GM12801 (cell line): Measurements from ENCODE around the gene SKI.

Experiments used
- TF ChIP-seq, protein P1 (sequence below): IDR thresholded peaks from one replicate; pipeline ENCODE4 v1.5.1; 2011; ENCODE audit warnings: control low read depth; ENCODE audit not compliant: insufficient read length; ENCODE audit errors: extremely low read depth

The SKI gene

GRCh38 chr1:2228157-2228594 lies at the start of gene SKI:
Gene SKI (plus strand): TSS chr1:2228319. CDS start chr1:2228767, 448 bp downstream.
- TF ChIP-seq, protein P1, sequence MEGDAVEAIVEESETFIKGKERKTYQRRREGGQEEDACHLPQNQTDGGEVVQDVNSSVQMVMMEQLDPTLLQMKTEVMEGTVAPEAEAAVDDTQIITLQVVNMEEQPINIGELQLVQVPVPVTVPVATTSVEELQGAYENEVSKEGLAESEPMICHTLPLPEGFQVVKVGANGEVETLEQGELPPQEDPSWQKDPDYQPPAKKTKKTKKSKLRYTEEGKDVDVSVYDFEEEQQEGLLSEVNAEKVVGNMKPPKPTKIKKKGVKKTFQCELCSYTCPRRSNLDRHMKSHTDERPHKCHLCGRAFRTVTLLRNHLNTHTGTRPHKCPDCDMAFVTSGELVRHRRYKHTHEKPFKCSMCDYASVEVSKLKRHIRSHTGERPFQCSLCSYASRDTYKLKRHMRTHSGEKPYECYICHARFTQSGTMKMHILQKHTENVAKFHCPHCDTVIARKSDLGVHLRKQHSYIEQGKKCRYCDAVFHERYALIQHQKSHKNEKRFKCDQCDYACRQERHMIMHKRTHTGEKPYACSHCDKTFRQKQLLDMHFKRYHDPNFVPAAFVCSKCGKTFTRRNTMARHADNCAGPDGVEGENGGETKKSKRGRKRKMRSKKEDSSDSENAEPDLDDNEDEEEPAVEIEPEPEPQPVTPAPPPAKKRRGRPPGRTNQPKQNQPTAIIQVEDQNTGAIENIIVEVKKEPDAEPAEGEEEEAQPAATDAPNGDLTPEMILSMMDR, result no peak

- TF ChIP-seq, protein P1, result no peak
These were observed 49.2 kb upstream of the SKI start for GRCh38 chr1:2178875-2179274.

DNA sequence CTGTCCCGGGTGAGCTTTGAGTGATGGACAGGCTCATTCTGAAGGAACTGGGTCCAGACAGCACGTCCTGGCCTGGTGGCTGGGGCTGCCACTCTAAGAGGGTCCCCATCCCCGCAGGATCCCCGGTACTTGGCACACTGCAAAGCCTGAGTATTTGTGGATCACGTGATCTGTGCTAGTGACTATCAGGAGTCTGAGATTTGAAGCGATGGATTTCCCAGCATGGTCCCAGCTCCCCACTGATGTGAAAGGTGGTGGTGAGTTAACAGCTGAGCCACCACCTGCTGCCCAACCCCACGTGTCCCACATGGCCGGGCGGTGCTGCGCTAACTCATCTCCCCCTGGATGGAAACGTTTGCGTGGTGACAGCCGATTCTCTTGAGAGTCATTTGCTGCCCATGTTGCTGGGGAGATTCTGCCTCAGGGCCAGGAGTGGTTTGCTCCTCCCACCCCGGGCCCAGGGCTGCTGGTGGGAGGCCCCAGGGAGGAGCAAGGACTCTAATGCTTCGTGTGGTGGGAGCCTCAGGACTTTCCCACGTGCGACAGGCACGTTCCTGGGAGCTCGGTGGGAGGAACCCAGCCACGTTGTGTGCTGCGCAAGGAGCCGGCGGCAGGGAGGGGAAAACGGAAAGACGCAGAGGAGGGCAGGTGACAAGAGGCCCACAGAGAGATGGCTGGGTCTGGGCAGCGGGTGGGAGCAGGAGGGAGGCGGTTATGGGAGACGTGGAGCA lies 48.7 kb upstream of the SKI start:
- TF ChIP-seq, protein P1, result no peak

- TF ChIP-seq, protein P1, result no peak
These were observed 47.5 kb upstream of the SKI start for GRCh38 chr1:2180297-2181245.

GRCh38 chr1:2181271-2181670 lies 46.8 kb upstream of the SKI start:
- TF ChIP-seq, protein P1, result no peak

DNA sequence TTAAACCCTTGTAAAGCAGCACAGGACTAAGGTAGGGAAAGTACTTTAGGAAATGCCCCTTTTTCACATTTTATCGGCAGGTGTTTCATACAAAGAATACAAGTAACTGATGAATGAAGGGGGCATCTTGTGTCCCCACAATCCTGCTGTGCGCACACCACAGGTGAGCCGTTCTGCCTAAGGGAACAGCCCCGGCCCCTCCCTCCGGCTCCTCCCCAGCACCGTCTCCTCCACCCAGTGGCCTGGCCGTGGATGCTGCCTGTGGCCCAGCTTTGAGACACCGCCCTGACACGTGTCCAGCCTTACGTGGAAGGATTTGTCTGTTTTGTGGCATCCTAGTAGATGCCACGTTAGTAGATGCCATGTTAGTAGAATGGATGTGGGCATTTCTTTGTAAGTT lies 46.4 kb upstream of the SKI start:
- TF ChIP-seq, protein P1, result no peak

DNA sequence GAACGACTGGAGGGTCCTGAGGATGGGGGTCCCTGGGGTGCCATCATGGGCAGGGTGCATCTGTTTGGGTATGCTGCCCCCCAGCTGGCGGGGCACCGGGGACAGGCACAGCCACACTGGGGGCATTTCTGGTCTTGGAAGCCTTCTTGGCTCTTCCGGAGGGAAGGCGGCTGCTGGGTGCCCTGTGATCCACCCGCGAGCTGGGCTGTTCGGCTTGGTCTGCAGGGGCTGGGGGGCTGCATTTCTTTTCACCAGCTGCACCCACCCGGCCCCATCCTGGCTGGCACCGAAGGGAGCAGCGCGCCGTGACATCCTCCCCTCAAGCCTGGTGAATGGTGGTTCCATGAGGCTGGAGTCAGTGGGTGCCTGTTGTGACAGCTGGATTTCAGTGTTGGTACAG lies 45.7 kb upstream of the SKI start:
- TF ChIP-seq, protein P1, result no peak
